AG09309 (cell line): ENCODE data around the gene REG3G.

Experiments
- DNase-seq: peaks from one replicate; pipeline ENCODE4 v3.0.0-alpha.2; 2010; ENCODE audit warnings: low read depth
- H3K4me3 ChIP-seq: 2 replicates; pipeline ENCODE4 v1.5.1; 2011; ENCODE audit warnings: mild to moderate bottlenecking, low read depth, low read length, moderate library complexity; ENCODE audit not compliant: control insufficient read depth
- CTCF ChIP-seq: IDR thresholded peaks from 2 replicates; pipeline ENCODE4 v1.5.1; 2011; ENCODE audit warnings: mild to moderate bottlenecking, low read depth, low read length, inconsistent platforms; ENCODE audit not compliant: insufficient read depth, control insufficient read depth; ENCODE audit errors: missing control alignments

REG3G gene

GRCh38 chr2:79065201-79065600, 39.7 kb downstream of the REG3G start:
- DNase-seq, result no peak
- no peak overlapping the region for H3K4me3 ChIP-seq
- TF ChIP-seq CTCF, result no peak

- TF ChIP-seq CTCF, result no peak
- DNase-seq, result no peak
- no peak overlapping the region for H3K4me3 ChIP-seq
Observed at GRCh38 chr2:79071078-79071477, 45.6 kb downstream of the REG3G start.
